Measurements from ENCODE around the gene NUDT17.

GRCh38 chr1:145891143-145891542 is 45.7 kb downstream of the NUDT17 start:
- no peak for TF ChIP-seq CTCF (IDR thresholded peaks at IDR 0.05)
- no peak for TF ChIP-seq POLR2A (IDR thresholded peaks at IDR 0.05)
